Mesangial cell (primary cell): ENCODE results near the gene ZFP62. TPM values are rescaled to one million over a fixed set of nuclear protein-coding genes. Genes with fewer than 3 reads are reported as not detected.

Source experiments
- total RNA-seq: library from RNA; depleted of rRNA; stranded (reverse); fragments of >200 nt; gene quantifications from 2 replicates; pipeline ENCODE4 v1.2.3, GENCODE V29; 2015

Gene ZFP62
- total RNA-seq = 3.1 and 11.2 TPM in 2 replicates

GRCh38 chr5:180860887-180861822 lies at the start of gene ZFP62:
ZFP62 (minus strand) TSS chr5:180861276; CDS start chr5:180861219, 57 bp downstream.

GRCh38 chr5:180898621-180899246 lies 37.7 kb upstream of the ZFP62 start, which contains the start of gene BTNL8:
BTNL8 (plus strand) TSS chr5:180899159; CDS start chr5:180899311, 152 bp downstream.

GRCh38 chr5:180802325-180803180 lies 58.5 kb downstream of the ZFP62 start, which contains the start of gene MGAT1:
MGAT1 (minus strand) TSS chr5:180802806; CDS start chr5:180792971, 9,835 bp downstream.

Other genes starting within 250 kb of the ZFP62 start
- gene FLT4, start 211.7 kb downstream of the ZFP62 start, total RNA-seq = 0.38 and 0.81 TPM in 2 replicates
- not detected in 2 replicates for gene OR2Y1, start 121.2 kb downstream of the ZFP62 start, total RNA-seq
- gene MGAT1, start 58.5 kb downstream of the ZFP62 start, total RNA-seq = 90.4 and 106 TPM in 2 replicates
- gene BTNL8, start 37.9 kb upstream of the ZFP62 start, total RNA-seq = not detected in 2 replicates
- not detected in 2 replicates for gene BTNL3, start 127.6 kb upstream of the ZFP62 start, total RNA-seq
- not detected in 2 replicates for gene BTNL9, start 179.0 kb upstream of the ZFP62 start, total RNA-seq